ENCODE measurements around the gene CDKAL1. TPM values are rescaled to one million over a fixed set of nuclear protein-coding genes. Genes with fewer than 3 reads are reported as not detected.
A peak's percentile ranks its signal among the peaks of the same experiment; 100 is the strongest.
"Not testable (repeated sequence)": the region's sequence is repeated elsewhere in the genome, so short reads cannot be mapped to it uniquely, and the experiment has no call there.

Gene CDKAL1
- total and polyA plus RNA-seq, 9 of the 15 experiments (the other 6 are each of a cell fraction or from before 2014, with no cell fraction given), result 11.2 to 36.3 (median 20.1) TPM

- BruUV-seq (replicated peaks); FAIRE-seq; H2AFZ ChIP-seq (ENCODE audit: low read depth, low read length); ATAC-seq; CTCF ChIA-PET (ENCODE audit: low intra/inter-chr PET ratio); H3K4me2 ChIP-seq (ENCODE audit: insufficient read depth, low read length); POLR2A ChIA-PET; H3K4me3 ChIP-seq; H3K36me3 ChIP-seq (ENCODE audit: control insufficient read depth, insufficient read depth, low read length); H3K27me3 ChIP-seq (ENCODE audit: control insufficient read depth in 2 of 2, insufficient read depth in 2 of 2, low read length in 2 of 2); H3K79me2 ChIP-seq (ENCODE audit: control insufficient read depth, insufficient read depth, low read length); intact Hi-C loops (cut with micrococcal nuclease); H3K27ac ChIP-seq (ENCODE audit: extremely low read depth, low read depth, low read length); H4K20me1 ChIP-seq (replicated peaks; ENCODE audit: control insufficient read depth, insufficient read depth, low read length); H3K9me3 ChIP-seq (replicated peaks; ENCODE audit: control insufficient read depth, insufficient read depth, low read depth, low read length); DNase-seq (ENCODE audit: extremely low read depth in 1 of 4, low spot score in 3 of 4); in situ Hi-C loops (cut with MboI); H3K9me1 ChIP-seq (ENCODE audit: control insufficient read depth, insufficient read depth, low read length); H3K9ac ChIP-seq (ENCODE audit: insufficient read depth in 1 of 2, low read depth in 2 of 2, low read length in 2 of 2); H3K4me1 ChIP-seq (replicated peaks in 1 of 2; ENCODE audit: control insufficient read depth in 2 of 2, insufficient read depth in 2 of 2, low read length in 2 of 2): not testable (repeated sequence)
- WGBS (ENCODE audit: insufficient coverage, low coverage, missing lambda C conversion rate), result 75% methylated on average over 3 of the region's 3 CpGs
- TF ChIP-seq BCOR (IDR thresholded peaks at IDR 0.05) (0 out of 2 replicates have a peak, but pooled peaks have one; percentile 32), ZNF146 (CRISPR knock-in tag; IDR thresholded peaks at IDR 0.05; ENCODE audit: unreplicated experiment) (peak; percentile 30)
Observed at GRCh38 chr6:20590476-20590875, 56.2 kb downstream of the CDKAL1 start.

DNA sequence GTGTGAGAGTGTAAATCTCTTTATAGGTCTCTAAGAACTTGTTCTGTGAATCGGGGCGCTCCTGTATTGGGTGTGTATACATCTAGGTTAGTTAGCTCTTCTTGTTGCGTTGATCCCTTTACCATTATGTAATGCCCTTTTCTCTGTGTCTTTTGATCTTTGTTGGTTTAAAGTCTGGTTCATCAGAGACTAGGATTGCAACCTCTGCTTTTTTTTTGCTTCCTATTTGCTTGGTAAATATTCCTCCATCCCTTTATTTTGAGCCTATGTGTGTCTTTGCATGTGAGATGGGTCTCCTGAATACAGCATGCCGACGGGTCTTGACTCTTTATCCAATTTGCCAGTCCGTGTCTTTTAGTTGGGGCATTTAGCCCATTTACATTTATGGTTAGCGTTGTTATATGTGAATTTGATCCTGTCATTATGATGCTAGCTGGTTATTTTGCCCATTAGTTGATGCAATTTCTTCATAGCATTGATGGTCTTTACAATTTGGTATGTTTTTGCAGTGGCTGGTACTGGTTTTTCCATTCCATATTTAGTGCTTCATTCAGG lies 60.1 kb downstream of the CDKAL1 start:
- BruUV-seq (replicated peaks); H4K20me1 ChIP-seq (replicated peaks; ENCODE audit: control insufficient read depth, insufficient read depth, low read length); H3K4me1 ChIP-seq (replicated peaks in 1 of 2; ENCODE audit: control insufficient read depth in 2 of 2, insufficient read depth in 2 of 2, low read length in 2 of 2); H3K36me3 ChIP-seq (ENCODE audit: control insufficient read depth, insufficient read depth, low read length); H3K9me3 ChIP-seq (replicated peaks; ENCODE audit: control insufficient read depth, insufficient read depth, low read depth, low read length); H3K4me2 ChIP-seq (ENCODE audit: insufficient read depth, low read length); H3K27ac ChIP-seq (ENCODE audit: extremely low read depth, low read depth, low read length); DNase-seq (ENCODE audit: extremely low read depth in 1 of 4, low spot score in 3 of 4); intact Hi-C loops (cut with micrococcal nuclease); H3K27me3 ChIP-seq (ENCODE audit: control insufficient read depth in 2 of 2, insufficient read depth in 2 of 2, low read length in 2 of 2); H3K9ac ChIP-seq (ENCODE audit: insufficient read depth in 1 of 2, low read depth in 2 of 2, low read length in 2 of 2); H3K9me1 ChIP-seq (ENCODE audit: control insufficient read depth, insufficient read depth, low read length); H2AFZ ChIP-seq (ENCODE audit: low read depth, low read length); H3K4me3 ChIP-seq; in situ Hi-C loops (cut with MboI); FAIRE-seq; CTCF ChIA-PET (ENCODE audit: low intra/inter-chr PET ratio); ATAC-seq; POLR2A ChIA-PET; H3K79me2 ChIP-seq (ENCODE audit: control insufficient read depth, insufficient read depth, low read length): not testable (repeated sequence)
- 69% methylated on average over 7 of the region's 7 CpGs for WGBS (ENCODE audit: insufficient coverage, low coverage, missing lambda C conversion rate)
- peak; percentile 83 for TF ChIP-seq ZNF507 (tag; conservative IDR thresholded peaks at IDR 0.05)

Data from K562 (cell line).